Gastrocnemius medialis (tissue), 4 donors: Measurements from ENCODE around the gene ZFAND6. TPM values are rescaled to one million over a fixed set of nuclear protein-coding genes. Genes with fewer than 3 reads are reported as not detected.

ENCODE experiments used
- ATAC-seq, 2 donors: fragments of 150-250 bp; one replicate each; pipeline ENCODE4 v1.9.1; 2016
- DNase-seq, 2 donors: peaks; one replicate each; pipeline ENCODE4 v3.0.0-alpha.2; 2019
- H3K27ac ChIP-seq, 4 donors: fragments of 200-600 bp; sonication (generic); 1 replicate in 1 of 4; 2 replicates in 3 of 4; pipeline ENCODE4 v1.5.1; 2016 to 2018; ENCODE audit warnings: mild to moderate bottlenecking in 2 of 4, moderate library complexity in 1 of 4
- H3K27me3 ChIP-seq, 3 donors: fragments of 200-600 bp; sonication (generic) in 2 of 3; 1 replicate in 1 of 3; 2 replicates in 2 of 3; pipeline versions ENCODE4 v1.5.1 to v1.6.0; 2016 to 2019; ENCODE audit warnings: mild to moderate bottlenecking in 1 of 3, moderate library complexity in 1 of 3
- H3K36me3 ChIP-seq, 2 donors: fragments of 200-600 bp; sonication (generic) in 1 of 2; one replicate each; pipeline ENCODE4 v1.5.1; 2017 to 2018
- H3K4me1 ChIP-seq, 2 donors: fragments of 200-600 bp; sonication (generic) in 1 of 2; one replicate each; pipeline ENCODE4 v1.5.1; 2016 to 2017; ENCODE audit warnings: mild to moderate bottlenecking in 2 of 2
- H3K4me3 ChIP-seq, 4 donors: fragments of 200-600 bp; sonication (generic) in 3 of 4; 1 replicate in 1 of 4; 2 replicates in 3 of 4; pipeline ENCODE4 v1.5.1; 2016 to 2019; ENCODE audit warnings: mild to moderate bottlenecking in 2 of 4
- H3K9me3 ChIP-seq, 3 donors: fragments of 200-600 bp; sonication (generic) in 2 of 3; 1 replicate in 1 of 3; 2 replicates in 2 of 3; pipeline ENCODE4 v1.5.1; 2016 to 2019
- CTCF ChIP-seq, 5 experiments: fragments of 450-650 bp in 3 of 5; fragments of 200-600 bp in 2 of 5; sonication (generic) in 2 of 5; IDR thresholded peaks in 4 of 5; conservative IDR thresholded peaks in 1 of 5; 1 replicate in 4 of 5; 2 replicates in 1 of 5; pipeline ENCODE4 v1.5.1; 2016 to 2019; ENCODE audit warnings: antibody characterized with exemption in 5 of 5, mild to moderate bottlenecking in 3 of 5, moderate library complexity in 3 of 5
- POLR2A ChIP-seq, 2 donors: fragments of 450-650 bp; IDR thresholded peaks; one replicate each; pipeline ENCODE4 v1.6.1; 2017; ENCODE audit warnings: antibody characterized with exemption in 2 of 2, mild to moderate bottlenecking in 2 of 2, moderate library complexity in 2 of 2
- in situ Hi-C, 4 donors: fragments of 200-750 bp; cut with MboI; loops; one replicate each; pipeline versions ENCODE4 v1.15.0 to v1.8.0; 2017; ENCODE audit warnings: low sequenced_read_pairs in 4 of 4
- intact Hi-C: fragments of 100-400 bp; cut with DNase I; formaldehyde crosslinking; loops from one replicate; pipeline ENCODE4 v1.15.1; 2023; ENCODE audit warnings: low total_unique reads
- total RNA-seq, 4 donors: library from RNA; depleted of rRNA; stranded (reverse); fragments of >200 nt; gene quantifications; one replicate each; pipeline versions ENCODE4 v1.1.0 to v1.2.3, GENCODE V29; 2016

The ZFAND6 gene
- total RNA-seq, 4 donors from 2014 or later = 95.4 to 196 (median 146) TPM

- in situ Hi-C loops = no loop called here
- no peak for TF ChIP-seq CTCF (IDR thresholded peaks at IDR 0.05 in 4 of 5, conservative IDR thresholded peaks at IDR 0.05 in 1 of 5)
- no peak for TF ChIP-seq POLR2A (IDR thresholded peaks at IDR 0.05)
- DNase-seq (no peak), ATAC-seq (no peak)
- no peaks in the 10 kb centered on the region for H3K9me3 ChIP-seq
- no peaks in the 10 kb centered on the region for H3K27me3 ChIP-seq
- H3K27ac ChIP-seq = no peak overlapping the region
- H3K4me1 ChIP-seq = peaks cover 17 to 32% of the 10 kb centered on the region in 2 donors
- H3K4me3 ChIP-seq = no peak overlapping the region
- intact Hi-C loops = no loop called here
- H3K36me3 ChIP-seq = no peaks in the 10 kb centered on the region
Observed at GRCh38 chr15:80090041-80090440, 30.6 kb downstream of the ZFAND6 start.

- in situ Hi-C loops = no loop called here
Observed at GRCh38 chr15:80090879-80091503, 31.5 kb downstream of the ZFAND6 start.

GRCh38 chr15:80093854-80094418 lies 34.5 kb downstream of the ZFAND6 start:
- peak; percentile 84 to 89 for ATAC-seq
- Histone ChIP-seq H3K4me3 (no peak overlapping the region), H3K9me3 (no peaks in the 10 kb centered on the region), H3K27me3 (no peaks in the 10 kb centered on the region), H3K36me3 (no peaks in the 10 kb centered on the region), H3K4me1 (peaks cover 36 to 56% of the 10 kb centered on the region in 2 donors), H3K27ac (peak overlapping the region; percentile 50 to 66 (median 56))
- peak; percentile 52 to 67 for DNase-seq
- TF ChIP-seq CTCF (IDR thresholded peaks at IDR 0.05 in 4 of 5, conservative IDR thresholded peaks at IDR 0.05 in 1 of 5) (no peak), POLR2A (IDR thresholded peaks at IDR 0.05) (no peak)
- intact Hi-C loops = no loop called here
- in situ Hi-C loops = no loop called here

More at GRCh38 chr15:80090879-80091503, 31.5 kb downstream of the ZFAND6 start:
- Histone ChIP-seq H3K36me3 (no peaks in the 10 kb centered on the region), H3K27me3 (no peaks in the 10 kb centered on the region), H3K4me3 (no peak overlapping the region), H3K9me3 (no peaks in the 10 kb centered on the region), H3K4me1 (peaks cover 25 to 41% of the 10 kb centered on the region in 2 donors), H3K27ac (no peak overlapping the region)
- DNase-seq = no peak
- no peak for ATAC-seq
- intact Hi-C loops = no loop called here
- TF ChIP-seq CTCF (IDR thresholded peaks at IDR 0.05 in 4 of 5, conservative IDR thresholded peaks at IDR 0.05 in 1 of 5) (peak in 1 of 5 experiments; percentile 26), POLR2A (IDR thresholded peaks at IDR 0.05) (no peak)

GRCh38 chr15:80095511-80095910 lies 36.0 kb downstream of the ZFAND6 start:
- Histone ChIP-seq H3K27me3 (no peaks in the 10 kb centered on the region), H3K36me3 (no peaks in the 10 kb centered on the region), H3K27ac (peak overlapping the region in 2 of 4 donors; percentile 10 to 66), H3K4me1 (peaks cover 36 to 53% of the 10 kb centered on the region in 2 donors), H3K9me3 (no peaks in the 10 kb centered on the region), H3K4me3 (no peak overlapping the region)
- ATAC-seq (no peak), DNase-seq (no peak)
- TF ChIP-seq CTCF (IDR thresholded peaks at IDR 0.05 in 4 of 5, conservative IDR thresholded peaks at IDR 0.05 in 1 of 5) = no peak
- TF ChIP-seq POLR2A (IDR thresholded peaks at IDR 0.05) = no peak
- in situ Hi-C loops = no loop called here
- intact Hi-C loops = loop anchor here (5.0 kb wide), 1 partner anchor 33 kb away; no protein-coding TSS in a partner anchor
